LNCAP (cell line): Measurements from ENCODE around the gene PCP4L1.

ENCODE experiments used
- TF ChIP-seq, protein P1 (sequence below): fragments of 450-650 bp; IDR thresholded peaks from 2 replicates; pipeline ENCODE4 v1.5.1; 2017; ENCODE audit warnings: mild to moderate bottlenecking

Gene PCP4L1

DNA sequence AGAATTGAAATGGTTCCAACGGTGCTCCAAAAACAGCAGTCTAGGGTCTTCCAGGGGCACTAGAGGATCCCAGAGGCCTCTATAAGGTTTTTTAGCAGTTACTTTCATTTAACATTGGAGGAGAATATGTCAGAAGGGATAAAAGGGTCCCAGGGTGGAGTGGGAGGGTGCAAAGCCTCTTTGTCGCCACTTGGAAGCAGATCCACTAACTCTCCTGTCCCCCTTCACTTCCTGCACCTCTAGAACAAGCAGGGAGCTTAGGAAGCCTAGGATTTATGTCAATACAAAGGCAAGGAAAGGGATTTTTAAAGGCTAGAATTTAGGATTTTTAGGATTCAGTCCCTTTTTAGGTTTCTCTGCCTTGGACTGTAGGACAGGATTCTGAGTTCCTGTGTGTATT lies 8.3 kb downstream of the PCP4L1 start:
- TF ChIP-seq, protein P1, sequence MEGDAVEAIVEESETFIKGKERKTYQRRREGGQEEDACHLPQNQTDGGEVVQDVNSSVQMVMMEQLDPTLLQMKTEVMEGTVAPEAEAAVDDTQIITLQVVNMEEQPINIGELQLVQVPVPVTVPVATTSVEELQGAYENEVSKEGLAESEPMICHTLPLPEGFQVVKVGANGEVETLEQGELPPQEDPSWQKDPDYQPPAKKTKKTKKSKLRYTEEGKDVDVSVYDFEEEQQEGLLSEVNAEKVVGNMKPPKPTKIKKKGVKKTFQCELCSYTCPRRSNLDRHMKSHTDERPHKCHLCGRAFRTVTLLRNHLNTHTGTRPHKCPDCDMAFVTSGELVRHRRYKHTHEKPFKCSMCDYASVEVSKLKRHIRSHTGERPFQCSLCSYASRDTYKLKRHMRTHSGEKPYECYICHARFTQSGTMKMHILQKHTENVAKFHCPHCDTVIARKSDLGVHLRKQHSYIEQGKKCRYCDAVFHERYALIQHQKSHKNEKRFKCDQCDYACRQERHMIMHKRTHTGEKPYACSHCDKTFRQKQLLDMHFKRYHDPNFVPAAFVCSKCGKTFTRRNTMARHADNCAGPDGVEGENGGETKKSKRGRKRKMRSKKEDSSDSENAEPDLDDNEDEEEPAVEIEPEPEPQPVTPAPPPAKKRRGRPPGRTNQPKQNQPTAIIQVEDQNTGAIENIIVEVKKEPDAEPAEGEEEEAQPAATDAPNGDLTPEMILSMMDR: no peak

DNA sequence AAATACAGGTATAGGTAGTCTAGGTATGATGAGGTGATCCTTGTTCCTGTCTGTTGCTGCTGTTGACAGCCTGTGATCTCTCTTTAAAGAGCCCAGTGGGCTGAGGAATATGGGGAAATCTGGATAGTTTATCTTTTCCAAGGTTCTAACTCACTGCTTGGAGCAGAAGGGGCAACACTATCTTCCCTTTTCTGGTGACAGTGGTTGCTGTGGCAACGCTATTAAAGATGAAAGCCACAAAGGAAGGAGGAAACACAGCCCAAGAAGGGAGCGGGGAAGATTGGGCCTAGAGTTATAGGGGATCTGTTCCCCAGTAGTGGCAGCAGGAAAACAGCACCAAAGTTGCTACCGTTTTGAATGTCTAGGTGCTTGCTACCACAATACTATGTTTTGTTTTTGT lies 8.8 kb downstream of the PCP4L1 start:
- TF ChIP-seq, protein P1: no peak

DNA sequence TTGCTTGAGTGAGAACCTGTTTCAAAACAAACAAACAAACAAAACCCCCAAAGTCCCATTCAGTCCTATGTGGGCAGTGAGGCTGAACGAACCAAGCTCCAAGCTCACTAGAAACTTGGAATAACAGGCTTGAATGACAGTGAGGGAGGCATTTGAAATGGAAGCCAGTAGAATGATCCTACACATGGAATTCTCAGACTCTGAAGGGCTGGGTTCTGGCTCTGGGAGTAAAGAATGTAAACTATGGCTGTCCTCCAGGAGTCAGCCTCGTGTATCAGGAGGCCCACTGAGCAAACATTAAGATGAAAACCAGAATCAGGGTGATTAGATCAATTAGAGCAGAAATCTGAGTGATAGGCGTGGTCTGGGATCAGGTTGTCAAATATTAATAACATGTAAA lies 14.9 kb downstream of the PCP4L1 start:
- TF ChIP-seq, protein P1: no peak

DNA sequence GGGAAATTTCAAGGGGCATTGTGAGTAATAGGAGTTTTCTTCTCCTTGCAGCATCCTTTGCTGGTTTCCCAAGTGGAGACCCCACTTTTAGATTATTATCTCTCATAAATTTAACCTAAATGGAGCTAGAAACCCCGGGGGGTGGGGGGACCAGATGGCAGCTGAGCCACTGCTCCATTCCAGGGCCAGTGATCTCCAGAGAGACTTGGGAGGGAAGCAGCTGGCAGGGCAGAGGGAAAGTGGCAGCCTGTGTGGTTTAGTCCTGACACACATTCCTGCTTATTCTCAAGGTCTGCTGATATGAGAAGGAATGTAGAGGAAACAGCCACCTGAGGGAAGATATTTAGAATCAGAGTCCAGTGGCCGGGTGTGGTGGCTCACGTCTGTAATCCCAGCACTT lies 16.3 kb downstream of the PCP4L1 start:
- TF ChIP-seq, protein P1: no peak

DNA sequence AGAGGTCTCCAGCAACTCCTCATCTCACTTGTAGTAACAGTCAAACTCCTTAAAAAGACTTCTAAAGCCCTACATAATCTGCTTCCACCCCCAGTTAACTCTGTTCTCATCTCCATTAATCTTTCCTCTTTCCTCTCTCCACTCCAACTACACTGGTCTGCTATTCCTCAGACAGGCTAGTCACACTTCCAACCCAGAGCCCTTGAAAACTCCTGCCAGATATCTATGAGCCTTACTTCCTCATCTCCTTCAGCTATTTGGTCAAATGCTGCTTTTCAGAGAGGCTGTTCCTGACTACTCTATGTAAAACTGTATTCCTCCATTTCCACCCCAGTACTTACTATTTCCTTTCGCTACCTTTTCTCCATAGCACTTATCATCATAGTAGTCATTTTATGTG lies 24.4 kb downstream of the PCP4L1 start:
- TF ChIP-seq, protein P1: no peak

DNA sequence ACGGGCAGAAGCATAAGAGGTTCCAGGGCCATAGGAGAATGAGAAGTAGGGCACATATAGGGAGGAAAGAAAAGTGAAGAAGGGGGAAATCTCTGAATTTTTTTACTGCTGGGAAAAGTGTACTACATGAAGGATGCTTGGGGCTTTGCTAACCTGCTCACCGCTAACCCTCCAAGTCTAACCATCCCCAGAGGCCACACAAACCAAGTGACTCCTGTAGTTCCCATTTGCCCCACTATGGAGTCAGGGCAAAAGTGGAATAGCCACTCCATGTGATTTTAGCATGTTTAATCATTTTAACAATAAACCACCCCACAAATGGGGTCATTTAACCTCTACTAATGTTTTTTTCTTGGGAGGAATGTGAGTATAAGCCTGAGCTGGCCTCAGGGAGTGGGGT lies 26.6 kb downstream of the PCP4L1 start:
- TF ChIP-seq, protein P1: no peak

DNA sequence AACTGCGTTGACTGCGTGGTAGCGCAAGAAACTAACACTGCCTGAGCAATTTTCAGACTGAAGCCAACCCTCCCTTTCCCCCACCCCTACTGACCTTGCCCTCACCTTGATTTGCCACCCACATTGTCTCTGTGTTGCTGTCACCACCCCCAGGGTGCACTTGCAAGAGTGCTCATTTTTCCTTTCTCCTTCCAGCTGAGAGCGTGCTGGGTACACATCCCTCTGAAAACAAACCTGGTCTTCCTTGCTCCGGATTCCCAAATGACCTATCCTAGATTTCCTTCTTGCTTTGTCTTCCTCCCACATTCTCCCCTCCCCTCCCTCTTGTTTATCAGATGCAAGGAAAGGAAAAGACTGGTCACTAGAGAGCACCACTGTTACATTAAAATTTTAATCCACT lies 27.0 kb downstream of the PCP4L1 start:
- TF ChIP-seq, protein P1: no peak

DNA sequence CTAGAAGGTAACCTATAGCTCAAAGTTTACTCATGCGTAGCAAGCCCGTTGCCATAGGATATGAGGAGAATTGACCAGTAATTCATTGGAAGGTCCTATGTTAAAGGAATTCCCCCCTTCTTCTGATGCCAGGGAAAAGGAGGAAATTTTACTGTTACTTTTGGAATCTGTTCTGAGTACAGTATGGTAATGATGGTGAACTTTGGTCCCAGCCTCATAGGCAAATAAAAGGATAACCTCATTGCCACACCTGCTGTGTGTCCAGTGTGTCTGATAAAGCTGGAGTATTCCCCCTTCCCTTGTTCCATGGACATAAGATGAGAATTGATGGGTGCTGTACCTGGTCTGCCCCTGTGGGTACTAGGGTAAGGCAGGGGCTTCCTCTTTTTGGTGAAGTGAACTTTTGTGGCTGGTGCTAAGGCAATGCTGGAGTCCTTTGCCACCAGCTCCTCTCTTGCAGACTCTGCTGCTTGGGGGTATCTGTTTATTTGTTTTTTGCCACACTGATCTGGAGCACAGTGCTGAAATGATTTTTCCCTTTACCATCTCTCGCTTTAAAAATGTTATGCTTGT lies 29.0 kb downstream of the PCP4L1 start:
- TF ChIP-seq, protein P1: no peak
